ENCODE results near the gene GPD1.
A peak's percentile ranks its signal among the peaks of the same experiment; 100 is the strongest.

Gene GPD1

DNA sequence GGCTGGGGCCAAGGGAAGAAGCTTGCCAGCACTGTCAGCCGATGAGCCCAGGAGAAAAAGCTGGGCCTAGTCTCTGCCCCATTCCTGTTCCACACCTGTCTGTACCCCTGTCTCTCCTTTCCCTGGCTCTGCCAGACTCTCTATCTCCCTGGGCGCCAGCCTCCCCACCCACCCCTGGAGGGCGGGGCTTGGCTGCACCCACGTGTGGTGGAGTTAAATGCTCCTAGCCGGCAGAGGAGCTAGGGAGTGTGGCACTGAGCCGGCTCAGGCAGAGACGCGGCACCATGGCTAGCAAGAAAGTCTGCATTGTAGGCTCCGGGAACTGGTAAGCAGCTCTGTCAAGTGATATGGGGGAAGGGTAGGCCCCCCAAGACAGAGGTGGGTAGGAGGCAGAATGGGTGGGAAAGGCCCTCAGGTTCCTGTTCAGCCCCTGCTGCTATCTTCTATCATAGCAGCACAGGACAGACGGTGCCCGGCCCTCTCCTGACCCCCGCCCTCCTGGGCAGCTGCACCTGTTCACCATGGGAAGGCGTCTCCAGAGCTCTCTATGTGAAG lies at the start of gene GPD1:
Gene GPD1 (plus strand): TSS at position 242 of the 555 bp plus-strand sequence. CDS start 43 bp downstream, at position 285.
- TF ChIP-seq, protein P1, sequence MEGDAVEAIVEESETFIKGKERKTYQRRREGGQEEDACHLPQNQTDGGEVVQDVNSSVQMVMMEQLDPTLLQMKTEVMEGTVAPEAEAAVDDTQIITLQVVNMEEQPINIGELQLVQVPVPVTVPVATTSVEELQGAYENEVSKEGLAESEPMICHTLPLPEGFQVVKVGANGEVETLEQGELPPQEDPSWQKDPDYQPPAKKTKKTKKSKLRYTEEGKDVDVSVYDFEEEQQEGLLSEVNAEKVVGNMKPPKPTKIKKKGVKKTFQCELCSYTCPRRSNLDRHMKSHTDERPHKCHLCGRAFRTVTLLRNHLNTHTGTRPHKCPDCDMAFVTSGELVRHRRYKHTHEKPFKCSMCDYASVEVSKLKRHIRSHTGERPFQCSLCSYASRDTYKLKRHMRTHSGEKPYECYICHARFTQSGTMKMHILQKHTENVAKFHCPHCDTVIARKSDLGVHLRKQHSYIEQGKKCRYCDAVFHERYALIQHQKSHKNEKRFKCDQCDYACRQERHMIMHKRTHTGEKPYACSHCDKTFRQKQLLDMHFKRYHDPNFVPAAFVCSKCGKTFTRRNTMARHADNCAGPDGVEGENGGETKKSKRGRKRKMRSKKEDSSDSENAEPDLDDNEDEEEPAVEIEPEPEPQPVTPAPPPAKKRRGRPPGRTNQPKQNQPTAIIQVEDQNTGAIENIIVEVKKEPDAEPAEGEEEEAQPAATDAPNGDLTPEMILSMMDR (IDR thresholded peaks at IDR 0.05; ENCODE audit: insufficient read depth, low read depth, low read length, missing control alignments), result no peak
- H3K4me3 ChIP-seq (ENCODE audit: low read depth, low read length), result no peak within 1 kb of the TSS
- no peak for DNase-seq (ENCODE audit: low read depth)

DNA sequence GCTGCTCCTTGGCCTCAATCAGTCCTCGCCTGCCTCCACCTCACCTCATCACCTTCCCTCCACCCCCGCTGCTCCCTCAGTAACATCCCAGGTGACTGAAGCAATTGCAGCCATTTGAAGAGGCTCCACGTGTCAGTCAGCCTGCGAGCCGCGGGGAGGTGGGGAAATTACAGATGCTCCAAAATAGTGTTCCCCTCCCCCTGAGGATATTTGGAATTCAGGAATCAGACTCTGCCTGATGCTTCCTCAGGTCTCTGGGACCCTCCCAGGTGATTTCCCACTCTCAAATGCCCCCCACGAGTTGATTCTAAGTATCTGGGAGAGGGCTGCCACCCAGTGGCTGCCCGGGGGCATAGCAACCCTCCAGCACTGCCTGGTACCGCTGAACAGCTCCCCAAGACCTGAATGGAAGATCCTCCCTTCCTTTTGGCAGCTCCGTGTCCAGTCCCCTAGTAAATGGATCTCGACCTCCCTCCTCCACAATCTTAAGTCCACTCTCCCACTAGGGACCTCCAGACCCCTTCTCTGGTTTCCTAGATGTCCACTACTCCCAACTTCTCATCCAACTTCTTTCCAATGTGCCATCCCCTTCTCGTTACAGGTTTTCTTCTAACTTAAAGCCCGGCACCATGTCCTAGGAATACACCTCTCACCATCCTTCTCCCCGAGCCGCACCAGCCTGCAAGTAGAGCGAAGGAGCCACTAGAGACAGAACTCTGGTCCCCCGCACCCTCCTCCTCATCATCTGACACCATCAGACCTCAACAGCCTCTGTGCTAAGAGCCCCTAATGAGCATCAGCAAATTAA lies 47.8 kb upstream of the GPD1 start:
- TF ChIP-seq, protein P1 (IDR thresholded peaks at IDR 0.05; ENCODE audit: insufficient read depth, low read depth, low read length, missing control alignments), result peak; percentile 98
- no peak overlapping the region for H3K4me3 ChIP-seq (ENCODE audit: low read depth, low read length)
- peak; percentile 64 for DNase-seq (ENCODE audit: low read depth)

DNA sequence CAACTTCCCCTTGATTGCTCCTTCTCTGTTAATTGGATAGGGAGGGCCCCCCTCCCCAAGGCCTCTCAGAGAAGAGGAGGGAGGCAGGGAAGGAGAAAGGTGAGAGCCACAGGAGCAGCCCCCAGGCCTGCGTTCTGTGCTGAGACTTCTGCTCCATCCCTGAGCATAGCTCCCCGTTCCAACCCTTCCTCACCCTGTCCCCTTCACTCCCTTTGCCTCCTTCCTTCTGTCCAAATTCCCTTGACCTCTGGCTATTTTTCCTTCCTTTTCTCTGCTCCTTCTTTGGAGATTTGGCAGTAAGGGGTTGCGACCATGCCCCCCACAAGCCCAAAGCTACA lies 47.2 kb upstream of the GPD1 start:
- DNase-seq (ENCODE audit: low read depth), result no peak
- H3K4me3 ChIP-seq (ENCODE audit: low read depth, low read length), result no peak overlapping the region
- TF ChIP-seq, protein P1 (IDR thresholded peaks at IDR 0.05; ENCODE audit: insufficient read depth, low read depth, low read length, missing control alignments), result no peak

DNA sequence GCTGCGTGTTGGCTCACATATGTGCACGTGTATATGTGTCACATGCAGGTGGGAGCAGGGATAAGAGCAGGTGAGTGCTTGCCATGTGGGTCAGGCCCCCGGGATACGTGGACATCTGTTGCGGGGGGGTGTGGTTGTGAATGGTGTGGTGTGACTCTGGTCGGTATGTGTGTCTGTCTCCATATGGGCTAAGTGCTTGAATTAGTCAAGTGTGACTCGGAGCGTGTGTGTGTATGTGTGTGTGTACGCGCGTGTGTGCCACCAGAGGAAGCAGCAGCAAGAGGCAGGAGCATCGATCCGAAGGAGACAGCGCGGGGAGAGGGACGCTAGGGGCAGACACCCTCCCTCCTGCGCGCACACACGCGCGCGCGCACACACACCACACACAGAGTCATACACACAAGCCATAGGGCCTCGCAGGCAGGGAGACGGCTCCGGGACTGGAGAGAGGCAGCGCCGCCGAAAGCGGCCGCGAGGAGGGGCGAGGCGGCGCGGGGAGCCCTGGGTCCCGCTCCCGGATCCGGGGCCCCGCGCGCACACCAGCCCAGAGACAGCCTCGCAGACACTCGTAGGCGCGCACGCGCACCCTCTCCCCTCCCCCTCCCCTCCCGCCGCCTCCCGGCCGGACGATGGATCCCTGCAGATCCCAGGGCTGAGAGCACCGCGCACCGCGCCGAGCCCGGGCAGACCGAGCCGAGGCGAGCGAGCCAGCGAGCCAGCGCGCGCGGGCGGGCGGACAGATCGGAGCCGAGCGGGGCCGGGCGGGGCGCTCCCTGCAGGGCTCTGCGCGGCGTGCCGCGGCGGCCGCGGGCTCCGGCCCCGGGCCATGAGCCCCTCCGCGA lies 46.6 kb upstream of the GPD1 start, which contains the start of gene ASIC1:
Gene ASIC1 (plus strand): TSS at position 597 of the 842 bp plus-strand sequence. CDS start 1,171 bp downstream, outside the sequence.
- TF ChIP-seq, protein P1 (IDR thresholded peaks at IDR 0.05; ENCODE audit: insufficient read depth, low read depth, low read length, missing control alignments), result no peak

DNA sequence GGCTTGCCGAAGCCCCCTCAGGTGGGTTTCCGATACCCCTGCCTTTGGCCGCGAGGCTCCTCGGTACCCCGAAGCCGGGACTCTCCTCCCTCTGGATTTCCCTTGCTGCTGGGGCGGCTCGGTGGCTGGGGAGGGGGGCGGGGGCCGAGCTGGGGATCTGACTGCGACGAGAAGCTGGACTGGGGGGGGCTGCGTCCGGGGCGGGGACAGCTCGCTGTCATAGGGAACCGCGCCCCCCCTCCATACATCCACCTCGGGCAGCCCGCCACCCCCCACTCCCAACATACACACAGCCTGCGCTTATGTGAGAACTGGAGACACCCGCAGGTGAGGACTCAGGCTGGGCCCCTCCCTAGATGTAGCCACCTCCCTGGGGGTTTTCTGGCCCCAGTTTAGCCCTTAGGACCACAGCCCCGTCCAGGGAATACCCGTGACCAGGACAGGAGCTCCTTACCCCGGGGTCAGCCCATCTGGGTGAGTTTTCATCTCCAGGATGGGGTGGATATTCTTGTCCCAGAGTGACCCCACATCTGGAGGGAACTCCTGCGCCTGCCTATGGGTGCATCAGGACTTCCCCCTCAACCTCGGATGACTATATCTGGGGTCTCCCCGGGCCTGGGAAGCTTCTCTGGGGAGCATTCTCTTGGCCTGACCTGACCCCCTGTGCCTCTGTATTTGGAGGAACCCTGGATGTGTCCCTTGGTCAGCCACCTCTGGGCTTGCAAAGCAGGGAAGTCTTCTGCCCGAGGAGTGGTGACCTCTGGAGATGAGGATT lies 45.7 kb upstream of the GPD1 start:
- TF ChIP-seq, protein P1 (IDR thresholded peaks at IDR 0.05; ENCODE audit: insufficient read depth, low read depth, low read length, missing control alignments), result no peak
- DNase-seq (ENCODE audit: low read depth), result no peak
- peak overlapping the region; percentile 37 for H3K4me3 ChIP-seq (ENCODE audit: low read depth, low read length)

More for the DNA sequence above, 46.6 kb upstream of the GPD1 start, which contains the start of gene ASIC1:
- DNase-seq (ENCODE audit: low read depth), result peak; percentile 26
- peak within 1 kb of the TSS; percentile 37 for H3K4me3 ChIP-seq (ENCODE audit: low read depth, low read length)

DNA sequence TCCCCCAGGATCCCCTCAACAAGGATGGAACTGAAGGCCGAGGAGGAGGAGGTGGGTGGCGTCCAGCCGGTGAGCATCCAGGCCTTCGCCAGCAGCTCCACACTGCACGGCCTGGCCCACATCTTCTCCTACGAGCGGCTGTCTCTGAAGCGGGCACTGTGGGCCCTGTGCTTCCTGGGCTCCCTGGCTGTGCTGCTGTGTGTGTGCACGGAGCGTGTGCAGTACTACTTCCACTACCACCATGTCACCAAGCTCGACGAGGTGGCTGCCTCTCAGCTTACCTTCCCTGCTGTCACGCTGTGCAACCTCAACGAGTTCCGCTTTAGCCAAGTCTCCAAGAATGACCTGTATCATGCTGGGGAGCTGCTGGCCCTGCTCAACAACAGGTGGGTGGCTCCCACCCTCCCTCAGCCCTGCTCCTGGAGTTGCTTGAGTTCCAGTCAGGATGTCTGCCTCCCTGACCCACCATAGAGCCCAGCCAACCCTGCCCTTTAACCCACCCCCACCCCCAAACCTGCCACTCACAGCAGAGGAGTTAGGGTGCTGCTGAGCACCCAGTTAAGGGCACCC lies 45.0 kb upstream of the GPD1 start:
- no peak overlapping the region for H3K4me3 ChIP-seq (ENCODE audit: low read depth, low read length)
- TF ChIP-seq, protein P1 (IDR thresholded peaks at IDR 0.05; ENCODE audit: insufficient read depth, low read depth, low read length, missing control alignments), result no peak
- no peak for DNase-seq (ENCODE audit: low read depth)
